K562 (cell line): ENCODE measurements around the gene DCAF17. TPM values are rescaled to one million over a fixed set of nuclear protein-coding genes. Genes with fewer than 3 reads are reported as not detected.

Source experiments
- BHLHE40 ChIP-seq: IDR thresholded peaks from 2 replicates; pipeline ENCODE4 v1.6.1; 2011; ENCODE audit warnings: low read length, improper control_type of control experiment
- CHCHD3 ChIP-seq: fragments of 250-450 bp; sonication (Bioruptor Pico); IDR thresholded peaks from 2 replicates; pipeline ENCODE4 v2.1.2; 2022; ENCODE audit warnings: mild to moderate bottlenecking
- ELF1 ChIP-seq: fragments of 200-800 bp; sonication (Bioruptor generic); IDR thresholded peaks from 2 replicates; pipeline ENCODE4 v1.6.1; 2016; ENCODE audit warnings: missing genetic modification characterization, missing compliant biosample characterization
- ESRRB ChIP-seq: fragments of 250-450 bp; sonication (Bioruptor Pico); IDR thresholded peaks from 2 replicates; pipeline ENCODE4 v1.5.0; 2020; ENCODE audit warnings: mild to moderate bottlenecking, moderate library complexity, borderline replicate concordance
- FOXM1 ChIP-seq, 2 experiments: fragments of 450-650 bp in 1 of 2; sonication (generic) in 1 of 2; formaldehyde crosslinking in 1 of 2; IDR thresholded peaks; 2 replicates each; pipeline versions ENCODE4 v1.6.1 to v1.9.0; 2017 to 2022; ENCODE audit warnings: low read depth in 2 of 2, mild to moderate bottlenecking in 2 of 2, missing genetic modification reagents in 1 of 2, moderate library complexity in 1 of 2
- HNRNPLL ChIP-seq: fragments of 200-400 bp; formaldehyde crosslinking; IDR thresholded peaks from 2 replicates; pipeline ENCODE4 v1.6.1; 2017; ENCODE audit warnings: low read length, low read depth, mild to moderate bottlenecking; ENCODE audit not compliant: poor library complexity, severe bottlenecking
- MCM7 ChIP-seq, 2 experiments: fragments of 450-650 bp; IDR thresholded peaks; 2 replicates each; pipeline ENCODE4 v1.6.1; 2016 to 2018
- NFATC3 ChIP-seq: fragments of 450-650 bp; IDR thresholded peaks from 2 replicates; pipeline ENCODE4 v1.6.1; 2017; ENCODE audit warnings: mild to moderate bottlenecking
- NFXL1 ChIP-seq: fragments of 450-650 bp; formaldehyde crosslinking; IDR thresholded peaks from 2 replicates; pipeline ENCODE4 v1.4.0; 2021; ENCODE audit warnings: mild to moderate bottlenecking
- RNF2 ChIP-seq: sonication (generic); IDR thresholded peaks from 2 replicates; pipeline ENCODE4 v1.6.1; 2016
- SMARCC2 ChIP-seq: fragments of 450-650 bp; IDR thresholded peaks from 2 replicates; pipeline ENCODE4 v1.6.1; 2017; ENCODE audit warnings: antibody characterized with exemption, moderate library complexity, mild to moderate bottlenecking, low read depth
- SOX6 ChIP-seq: fragments of 450-650 bp; IDR thresholded peaks from 2 replicates; pipeline ENCODE4 v1.6.1; 2014; ENCODE audit warnings: mild to moderate bottlenecking
- SP1 ChIP-seq: sonication (generic); formaldehyde crosslinking; IDR thresholded peaks from 2 replicates; pipeline ENCODE4 v1.8.1; 2022; ENCODE audit warnings: mild to moderate bottlenecking, missing genetic modification reagents
- TEAD4 ChIP-seq, 2 experiments: sonication (generic) in 1 of 2; formaldehyde crosslinking in 1 of 2; IDR thresholded peaks; 2 replicates each; pipeline versions ENCODE4 v1.6.1 to v1.8.0; 2012 to 2022; ENCODE audit warnings: borderline replicate concordance in 1 of 2, inconsistent platforms in 1 of 2, low read length in 1 of 2, mild to moderate bottlenecking in 1 of 2, missing genetic modification reagents in 1 of 2
- ZNF23 ChIP-seq: fragments of 250-450 bp; sonication (Bioruptor Pico); IDR thresholded peaks from 2 replicates; pipeline ENCODE4 v1.4.0; 2020; ENCODE audit warnings: mild to moderate bottlenecking
- ZNF282 ChIP-seq: sonication (generic); formaldehyde crosslinking; IDR thresholded peaks from 2 replicates; pipeline ENCODE4 v1.8.1; 2023; ENCODE audit warnings: missing genetic modification reagents
- ZNF507 ChIP-seq: conservative IDR thresholded peaks from 2 replicates; pipeline ENCODE4 v1.6.1; 2017; ENCODE audit warnings: missing genetic modification characterization, missing compliant biosample characterization
- polyA plus RNA-seq, 8 experiments: library from polyadenylated mRNA; depleted of rRNA in 4 of 8; stranded (reverse) in 5 of 8; unstranded in 3 of 8; fragments of >200 nt; fragmentation: Nextera tagmentation in 2 of 8; fragmentation: Illumina TruSeq in 1 of 8; extraction: Ambion mirVana in 2 of 8; extraction: Trizol in 1 of 8; gene quantifications; 2 replicates each; pipeline versions ENCODE4 v1.2.1 to v1.2.3, GENCODE V29; 2011 to 2014; ENCODE audit warnings: inconsistent platforms in 1 of 8, missing spikeins in 1 of 8
- total RNA-seq, 7 experiments: library from RNA; depleted of rRNA in 6 of 7; stranded (reverse); fragments of >200 nt in 6 of 7; fragmentation: Illumina TruSeq in 2 of 7; extraction: Trizol in 2 of 7; gene quantifications; 2 replicates each; pipeline versions ENCODE4 v1.2.1 to v1.2.3, GENCODE V29; 2011 to 2021; ENCODE audit warnings: low replicate concordance in 1 of 7
- TF ChIP-seq, protein P1 (sequence below): IDR thresholded peaks from 3 replicates; pipeline ENCODE4 v1.6.1; 2011; ENCODE audit warnings: borderline replicate concordance, mild to moderate bottlenecking, moderate library complexity; ENCODE audit not compliant: insufficient read length; ENCODE audit errors: extremely low read depth
- TF ChIP-seq, protein P2 (sequence below): fragments of 200-800 bp; sonication (Bioruptor generic); IDR thresholded peaks from 2 replicates; pipeline ENCODE4 v1.6.1; 2017; ENCODE audit warnings: missing genetic modification characterization, missing compliant biosample characterization
- TF ChIP-seq, protein P3 (sequence below): IDR thresholded peaks from 2 replicates; pipeline ENCODE4 v1.6.1; 2014; ENCODE audit warnings: antibody characterized with exemption
- TF ChIP-seq, protein P4 (sequence below): fragments of 450-650 bp; IDR thresholded peaks from 2 replicates; pipeline ENCODE4 v1.6.1; 2018; ENCODE audit not compliant: partially characterized antibody

The DCAF17 gene
- total and polyA plus RNA-seq, 9 of the 15 experiments (the other 6 are each of a cell fraction or from before 2014, with no cell fraction given) = 10.0 to 38.5 (median 27.1) TPM

DNA sequence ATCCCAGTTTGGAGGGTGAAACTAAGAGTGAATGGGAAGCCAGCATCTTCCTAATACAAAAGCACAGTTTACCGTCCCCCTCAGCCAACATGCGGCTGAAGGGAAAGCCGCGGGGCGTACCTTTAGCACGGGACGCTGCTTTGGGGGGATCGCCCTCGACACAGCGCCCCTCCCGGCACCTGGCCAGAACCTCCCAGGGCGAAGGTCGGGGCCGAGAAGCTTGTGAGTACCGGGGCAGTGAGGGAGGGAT lies 338 bp upstream of the DCAF17 start, which contains the start of gene METTL8 (continued):
- TF ChIP-seq, protein P1, sequence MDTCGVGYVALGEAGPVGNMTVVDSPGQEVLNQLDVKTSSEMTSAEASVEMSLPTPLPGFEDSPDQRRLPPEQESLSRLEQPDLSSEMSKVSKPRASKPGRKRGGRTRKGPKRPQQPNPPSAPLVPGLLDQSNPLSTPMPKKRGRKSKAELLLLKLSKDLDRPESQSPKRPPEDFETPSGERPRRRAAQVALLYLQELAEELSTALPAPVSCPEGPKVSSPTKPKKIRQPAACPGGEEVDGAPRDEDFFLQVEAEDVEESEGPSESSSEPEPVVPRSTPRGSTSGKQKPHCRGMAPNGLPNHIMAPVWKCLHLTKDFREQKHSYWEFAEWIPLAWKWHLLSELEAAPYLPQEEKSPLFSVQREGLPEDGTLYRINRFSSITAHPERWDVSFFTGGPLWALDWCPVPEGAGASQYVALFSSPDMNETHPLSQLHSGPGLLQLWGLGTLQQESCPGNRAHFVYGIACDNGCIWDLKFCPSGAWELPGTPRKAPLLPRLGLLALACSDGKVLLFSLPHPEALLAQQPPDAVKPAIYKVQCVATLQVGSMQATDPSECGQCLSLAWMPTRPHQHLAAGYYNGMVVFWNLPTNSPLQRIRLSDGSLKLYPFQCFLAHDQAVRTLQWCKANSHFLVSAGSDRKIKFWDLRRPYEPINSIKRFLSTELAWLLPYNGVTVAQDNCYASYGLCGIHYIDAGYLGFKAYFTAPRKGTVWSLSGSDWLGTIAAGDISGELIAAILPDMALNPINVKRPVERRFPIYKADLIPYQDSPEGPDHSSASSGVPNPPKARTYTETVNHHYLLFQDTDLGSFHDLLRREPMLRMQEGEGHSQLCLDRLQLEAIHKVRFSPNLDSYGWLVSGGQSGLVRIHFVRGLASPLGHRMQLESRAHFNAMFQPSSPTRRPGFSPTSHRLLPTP = no peak
- no peak for TF ChIP-seq NFATC3
- TF ChIP-seq, protein P2, sequence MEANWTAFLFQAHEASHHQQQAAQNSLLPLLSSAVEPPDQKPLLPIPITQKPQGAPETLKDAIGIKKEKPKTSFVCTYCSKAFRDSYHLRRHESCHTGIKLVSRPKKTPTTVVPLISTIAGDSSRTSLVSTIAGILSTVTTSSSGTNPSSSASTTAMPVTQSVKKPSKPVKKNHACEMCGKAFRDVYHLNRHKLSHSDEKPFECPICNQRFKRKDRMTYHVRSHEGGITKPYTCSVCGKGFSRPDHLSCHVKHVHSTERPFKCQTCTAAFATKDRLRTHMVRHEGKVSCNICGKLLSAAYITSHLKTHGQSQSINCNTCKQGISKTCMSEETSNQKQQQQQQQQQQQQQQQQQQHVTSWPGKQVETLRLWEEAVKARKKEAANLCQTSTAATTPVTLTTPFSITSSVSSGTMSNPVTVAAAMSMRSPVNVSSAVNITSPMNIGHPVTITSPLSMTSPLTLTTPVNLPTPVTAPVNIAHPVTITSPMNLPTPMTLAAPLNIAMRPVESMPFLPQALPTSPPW = no peak; the same call in 1 of the 2 replicates
- TF ChIP-seq, protein P3, sequence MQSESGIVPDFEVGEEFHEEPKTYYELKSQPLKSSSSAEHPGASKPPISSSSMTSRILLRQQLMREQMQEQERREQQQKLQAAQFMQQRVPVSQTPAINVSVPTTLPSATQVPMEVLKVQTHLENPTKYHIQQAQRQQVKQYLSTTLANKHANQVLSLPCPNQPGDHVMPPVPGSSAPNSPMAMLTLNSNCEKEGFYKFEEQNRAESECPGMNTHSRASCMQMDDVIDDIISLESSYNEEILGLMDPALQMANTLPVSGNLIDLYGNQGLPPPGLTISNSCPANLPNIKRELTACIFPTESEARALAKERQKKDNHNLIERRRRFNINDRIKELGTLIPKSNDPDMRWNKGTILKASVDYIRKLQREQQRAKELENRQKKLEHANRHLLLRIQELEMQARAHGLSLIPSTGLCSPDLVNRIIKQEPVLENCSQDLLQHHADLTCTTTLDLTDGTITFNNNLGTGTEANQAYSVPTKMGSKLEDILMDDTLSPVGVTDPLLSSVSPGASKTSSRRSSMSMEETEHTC = peak; percentile 61
- TF ChIP-seq SMARCC2 = no peak; the same call in 1 of the 2 replicates
- TF ChIP-seq ELF1 (tag) = no peak
- no peak for TF ChIP-seq ZNF507 (tag)
- TF ChIP-seq FOXM1 (IDR thresholded peaks at IDR 0.05; ENCODE audit: low read depth) = peak; percentile 77
- peak; percentile 87; the same call in 1 of the 2 replicates for TF ChIP-seq FOXM1 (CRISPR knock-in tag; IDR thresholded peaks at IDR 0.05; ENCODE audit: low read depth)
- no peak for TF ChIP-seq MCM7 (IDR thresholded peaks at IDR 0.05)
- no peak for TF ChIP-seq ZNF23 (CRISPR knock-in tag)
- TF ChIP-seq NFXL1 (CRISPR knock-in tag) = no peak
- 0 out of 2 replicates have a peak, but pooled peaks have one; percentile 52 for TF ChIP-seq RNF2
- TF ChIP-seq ESRRB (CRISPR knock-in tag) = no peak
- no peak for TF ChIP-seq HNRNPLL
- no peak; the same call in 1 of the 2 replicates for TF ChIP-seq SOX6
- TF ChIP-seq, protein P4, sequence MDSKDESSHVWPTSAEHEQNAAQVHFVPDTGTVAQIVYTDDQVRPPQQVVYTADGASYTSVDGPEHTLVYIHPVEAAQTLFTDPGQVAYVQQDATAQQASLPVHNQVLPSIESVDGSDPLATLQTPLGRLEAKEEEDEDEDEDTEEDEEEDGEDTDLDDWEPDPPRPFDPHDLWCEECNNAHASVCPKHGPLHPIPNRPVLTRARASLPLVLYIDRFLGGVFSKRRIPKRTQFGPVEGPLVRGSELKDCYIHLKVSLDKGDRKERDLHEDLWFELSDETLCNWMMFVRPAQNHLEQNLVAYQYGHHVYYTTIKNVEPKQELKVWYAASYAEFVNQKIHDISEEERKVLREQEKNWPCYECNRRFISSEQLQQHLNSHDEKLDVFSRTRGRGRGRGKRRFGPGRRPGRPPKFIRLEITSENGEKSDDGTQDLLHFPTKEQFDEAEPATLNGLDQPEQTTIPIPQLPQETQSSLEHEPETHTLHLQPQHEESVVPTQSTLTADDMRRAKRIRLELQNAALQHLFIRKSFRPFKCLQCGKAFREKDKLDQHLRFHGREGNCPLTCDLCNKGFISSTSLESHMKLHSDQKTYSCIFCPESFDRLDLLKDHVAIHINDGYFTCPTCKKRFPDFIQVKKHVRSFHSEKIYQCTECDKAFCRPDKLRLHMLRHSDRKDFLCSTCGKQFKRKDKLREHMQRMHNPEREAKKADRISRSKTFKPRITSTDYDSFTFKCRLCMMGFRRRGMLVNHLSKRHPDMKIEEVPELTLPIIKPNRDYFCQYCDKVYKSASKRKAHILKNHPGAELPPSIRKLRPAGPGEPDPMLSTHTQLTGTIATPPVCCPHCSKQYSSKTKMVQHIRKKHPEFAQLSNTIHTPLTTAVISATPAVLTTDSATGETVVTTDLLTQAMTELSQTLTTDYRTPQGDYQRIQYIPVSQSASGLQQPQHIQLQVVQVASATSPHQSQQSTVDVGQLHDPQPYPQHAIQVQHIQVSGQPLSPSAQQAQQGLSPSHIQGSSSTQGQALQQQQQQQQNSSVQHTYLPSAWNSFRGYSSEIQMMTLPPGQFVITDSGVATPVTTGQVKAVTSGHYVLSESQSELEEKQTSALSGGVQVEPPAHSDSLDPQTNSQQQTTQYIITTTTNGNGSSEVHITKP = peak; percentile 79
- no peak for TF ChIP-seq ZNF282
- TF ChIP-seq SP1 (CRISPR knock-in tag) = no peak
- 0 out of 2 replicates have a peak, but pooled peaks have one; percentile 24 for TF ChIP-seq TEAD4 (IDR thresholded peaks at IDR 0.05; ENCODE audit: low read length)
- TF ChIP-seq TEAD4 (CRISPR knock-in tag; IDR thresholded peaks at IDR 0.05; ENCODE audit: borderline replicate concordance) = no peak
- peak; percentile 85 for TF ChIP-seq BHLHE40
- peak; percentile 84; the same call in 1 of the 2 replicates for TF ChIP-seq CHCHD3 (CRISPR knock-in tag)
